ENCODE results near the gene POLR3H. TPM values are rescaled to one million over a fixed set of nuclear protein-coding genes. Genes with fewer than 3 reads are reported as not detected.

POLR3H gene
- total RNA-seq, 4 donors from 2014 or later = 5.6 to 8.4 (median 7.0) TPM

DNA sequence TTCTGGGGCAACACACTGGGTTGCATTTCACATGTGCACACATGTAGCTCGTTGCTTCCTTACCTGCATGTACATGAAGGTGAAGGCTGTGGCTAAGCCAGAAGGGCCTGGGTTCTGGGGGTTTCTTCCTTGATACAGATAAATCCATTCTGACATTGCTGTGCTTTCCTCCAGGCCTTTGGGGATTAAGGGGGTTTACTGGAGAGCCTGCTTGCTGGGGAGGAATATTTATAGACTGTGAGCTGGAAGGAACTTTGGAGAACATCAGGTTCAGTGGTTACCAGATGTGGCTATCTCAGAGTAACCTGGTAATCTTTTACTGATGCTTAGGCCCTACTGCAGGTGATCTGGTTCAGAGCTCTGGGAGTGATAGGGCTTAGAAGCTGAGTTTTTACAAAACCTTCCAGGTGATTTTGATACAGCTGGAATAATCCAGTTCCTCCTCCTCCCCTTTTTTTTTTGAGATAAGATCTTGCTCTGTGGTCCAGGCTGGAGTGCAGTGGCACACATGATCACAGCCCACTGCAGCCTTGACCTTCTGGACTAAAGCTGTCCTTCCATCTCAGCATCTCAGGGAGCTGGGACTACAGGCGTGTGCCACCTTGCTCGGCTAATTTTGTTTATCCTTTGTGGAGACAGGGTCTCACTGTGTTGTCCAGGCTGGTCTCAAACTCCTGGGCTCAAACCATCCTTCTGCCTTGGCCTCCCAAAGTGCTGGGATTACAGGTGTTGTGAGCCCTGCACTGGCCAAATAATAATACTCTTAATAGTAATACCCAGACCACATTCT lies 55.5 kb downstream of the POLR3H start:
- Histone ChIP-seq H3K4me3 (no peak overlapping the region), H3K9me3 (no peaks in the 10 kb centered on the region), H3K36me3 (no peaks in the 10 kb centered on the region), H3K27me3 (no peaks in the 10 kb centered on the region), H3K27ac (no peak overlapping the region), H3K4me1 (peaks cover 14 to 84% (median 40%) of the 10 kb centered on the region in 4 donors)
- TF ChIP-seq POLR2A (IDR thresholded peaks at IDR 0.05) = no peak
- TF ChIP-seq, protein P1, sequence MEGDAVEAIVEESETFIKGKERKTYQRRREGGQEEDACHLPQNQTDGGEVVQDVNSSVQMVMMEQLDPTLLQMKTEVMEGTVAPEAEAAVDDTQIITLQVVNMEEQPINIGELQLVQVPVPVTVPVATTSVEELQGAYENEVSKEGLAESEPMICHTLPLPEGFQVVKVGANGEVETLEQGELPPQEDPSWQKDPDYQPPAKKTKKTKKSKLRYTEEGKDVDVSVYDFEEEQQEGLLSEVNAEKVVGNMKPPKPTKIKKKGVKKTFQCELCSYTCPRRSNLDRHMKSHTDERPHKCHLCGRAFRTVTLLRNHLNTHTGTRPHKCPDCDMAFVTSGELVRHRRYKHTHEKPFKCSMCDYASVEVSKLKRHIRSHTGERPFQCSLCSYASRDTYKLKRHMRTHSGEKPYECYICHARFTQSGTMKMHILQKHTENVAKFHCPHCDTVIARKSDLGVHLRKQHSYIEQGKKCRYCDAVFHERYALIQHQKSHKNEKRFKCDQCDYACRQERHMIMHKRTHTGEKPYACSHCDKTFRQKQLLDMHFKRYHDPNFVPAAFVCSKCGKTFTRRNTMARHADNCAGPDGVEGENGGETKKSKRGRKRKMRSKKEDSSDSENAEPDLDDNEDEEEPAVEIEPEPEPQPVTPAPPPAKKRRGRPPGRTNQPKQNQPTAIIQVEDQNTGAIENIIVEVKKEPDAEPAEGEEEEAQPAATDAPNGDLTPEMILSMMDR (IDR thresholded peaks at IDR 0.05) = no peak
- TF ChIP-seq POLR2AphosphoS5 (IDR thresholded peaks at IDR 0.05) = no peak
- no peak for TF ChIP-seq EP300 (IDR thresholded peaks at IDR 0.05; ENCODE audit: low read depth)
- intact Hi-C loops (cut with DNase I; ENCODE audit: low total_unique reads) (no loop called here), in situ Hi-C loops (cut with MboI; ENCODE audit: low pct_ligation_motif_present in 1 of 4, low pct_unique_long_range_greater_than_20kb in 1 of 4, low sequenced_read_pairs in 3 of 4) (no loop called here)
- DNase-seq = no peak
- whole genome bisulfite sequencing, 2 donors (ENCODE audit: low coverage in 1 of 2) = 80% methylated on average over 3 of the region's 3 CpGs; no CpG with 5 or more reads in 1 of the 2 donors

DNA sequence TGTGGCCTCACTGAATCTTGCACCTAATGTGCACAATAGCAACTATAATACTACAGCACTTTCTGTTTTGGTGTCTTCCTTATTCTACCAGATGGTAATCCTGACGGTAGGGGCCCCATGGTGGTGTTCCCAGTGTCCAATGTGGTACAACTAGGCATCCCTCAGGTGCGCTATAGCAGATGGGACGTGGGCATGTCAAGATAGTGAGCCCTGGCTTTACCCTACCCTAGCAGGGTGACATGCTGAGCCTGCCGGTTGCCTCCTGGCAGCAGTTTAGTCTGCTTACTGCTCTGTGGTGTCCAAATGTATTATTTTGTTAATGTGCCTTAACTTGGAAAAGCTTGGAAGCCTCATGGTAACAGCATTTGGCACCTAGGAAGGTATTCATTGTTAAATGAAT lies 56.2 kb downstream of the POLR3H start:
- no peaks in the 10 kb centered on the region for H3K27me3 ChIP-seq
- 89% methylated on average over 4 of the region's 4 CpGs; no CpG with 5 or more reads in 1 of the 2 donors for WGBS, 2 donors (ENCODE audit: low coverage in 1 of 2)
- no peak overlapping the region for H3K27ac ChIP-seq
- no peak for DNase-seq
- H3K4me3 ChIP-seq = no peak overlapping the region
- peaks cover 14 to 91% (median 46%) of the 10 kb centered on the region in 4 donors for H3K4me1 ChIP-seq
- no peaks in the 10 kb centered on the region for H3K9me3 ChIP-seq
- TF ChIP-seq POLR2AphosphoS5 (IDR thresholded peaks at IDR 0.05) (no peak), POLR2A (IDR thresholded peaks at IDR 0.05) (no peak), EP300 (IDR thresholded peaks at IDR 0.05; ENCODE audit: low read depth) (no peak)
- TF ChIP-seq, protein P1 (IDR thresholded peaks at IDR 0.05) = no peak
- no peaks in the 10 kb centered on the region for H3K36me3 ChIP-seq
- in situ Hi-C loops (cut with MboI; ENCODE audit: low pct_ligation_motif_present in 1 of 4, low pct_unique_long_range_greater_than_20kb in 1 of 4, low sequenced_read_pairs in 3 of 4) = no loop called here
- intact Hi-C loops (cut with DNase I; ENCODE audit: low total_unique reads) = no loop called here

DNA sequence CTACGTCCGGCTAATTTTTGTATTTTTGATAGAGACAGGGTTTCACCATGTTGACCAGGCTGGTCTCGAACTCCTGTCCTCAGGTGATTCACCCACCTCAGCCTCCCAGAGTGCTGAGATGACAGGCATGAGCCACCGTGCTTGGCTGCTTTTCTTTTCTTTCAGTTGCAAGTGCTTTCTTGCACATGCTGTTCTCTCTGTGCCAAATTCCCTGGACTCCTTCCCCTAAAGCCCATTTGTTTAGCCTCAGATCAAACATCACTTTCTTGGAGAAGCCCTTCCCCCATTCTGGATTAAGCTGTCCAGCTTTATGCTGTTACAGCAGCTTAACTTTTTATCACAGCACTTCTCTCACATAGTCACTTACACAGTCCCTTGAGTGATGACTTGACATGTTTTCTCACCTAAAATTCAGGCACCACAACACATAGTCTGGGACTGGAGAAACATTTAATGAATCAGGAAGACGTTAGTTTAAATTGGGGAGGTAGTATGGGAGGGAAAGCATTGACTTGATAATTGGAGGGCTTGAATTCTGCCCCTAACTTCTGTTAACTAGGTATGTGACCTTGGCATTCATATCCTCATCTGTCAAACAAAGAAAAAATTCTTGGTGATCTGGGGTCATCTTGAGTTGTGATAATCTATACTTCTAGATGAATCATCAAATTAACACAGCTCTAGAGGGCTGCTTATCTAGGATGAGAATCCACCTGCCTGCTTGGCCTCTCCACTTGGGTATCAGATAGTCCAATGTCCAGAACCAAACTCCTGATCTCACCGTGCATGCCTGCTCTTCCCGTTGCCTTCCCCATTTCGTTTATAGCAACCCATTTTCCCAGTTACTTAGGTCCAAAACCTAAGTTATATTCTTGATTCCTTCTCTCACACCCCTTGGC lies 57.0 kb downstream of the POLR3H start:
- TF ChIP-seq EP300 (IDR thresholded peaks at IDR 0.05; ENCODE audit: low read depth) (no peak), POLR2AphosphoS5 (IDR thresholded peaks at IDR 0.05) (peak in 2 of 3 donors; percentile 9 to 41)
- TF ChIP-seq, protein P1 (IDR thresholded peaks at IDR 0.05) = no peak
- Histone ChIP-seq H3K27me3 (no peaks in the 10 kb centered on the region), H3K4me3 (no peak overlapping the region), H3K27ac (peak overlapping the region; percentile 2 to 70 (median 29)), H3K4me1 (peaks cover 18 to 99% (median 51%) of the 10 kb centered on the region in 4 donors), H3K36me3 (no peaks in the 10 kb centered on the region), H3K9me3 (no peaks in the 10 kb centered on the region)
- no peak for DNase-seq
- in situ Hi-C loops (cut with MboI; ENCODE audit: low pct_ligation_motif_present in 1 of 4, low pct_unique_long_range_greater_than_20kb in 1 of 4, low sequenced_read_pairs in 3 of 4) (no loop called here), intact Hi-C loops (cut with DNase I; ENCODE audit: low total_unique reads) (no loop called here)
- 26 to 71% methylated on average over 2 to 8 of the region's 8 CpGs for WGBS, 2 donors (ENCODE audit: low coverage in 1 of 2)

DNA sequence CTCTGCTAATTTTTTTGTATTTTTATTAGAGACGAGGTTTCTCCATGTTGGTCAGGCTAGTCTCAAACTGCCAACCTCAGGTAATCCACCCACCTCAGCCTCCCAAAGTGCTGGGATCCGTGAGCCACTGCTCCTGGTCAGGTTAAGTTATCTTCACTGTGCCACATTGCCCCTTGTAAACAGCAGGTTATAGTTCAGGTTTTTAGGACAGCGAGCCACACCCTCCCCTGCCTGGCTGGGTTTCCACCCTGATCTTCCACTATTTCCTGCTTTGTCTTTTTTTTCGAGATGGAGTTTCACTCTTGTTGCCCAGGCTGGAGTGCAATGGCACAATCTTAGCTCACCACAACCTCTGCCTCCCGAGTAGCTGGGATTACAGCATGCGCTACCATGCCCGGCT lies 59.2 kb downstream of the POLR3H start:
- TF ChIP-seq POLR2AphosphoS5 (IDR thresholded peaks at IDR 0.05) = peak in 2 of 3 donors; percentile 23 to 34
- no peak for TF ChIP-seq POLR2A (IDR thresholded peaks at IDR 0.05)
- Histone ChIP-seq H3K4me3 (peak overlapping the region in 1 of 4 donors; percentile 22), H3K36me3 (no peaks in the 10 kb centered on the region), H3K27ac (peak overlapping the region; percentile 66 to 77 (median 70)), H3K4me1 (peaks cover 27 to 99% (median 58%) of the 10 kb centered on the region in 4 donors), H3K9me3 (no peaks in the 10 kb centered on the region), H3K27me3 (no peaks in the 10 kb centered on the region)
- intact Hi-C loops (cut with DNase I; ENCODE audit: low total_unique reads) = no loop called here
- peak; percentile 73 for DNase-seq
- 46% methylated on average over 7 of the region's 7 CpGs; no CpG with 5 or more reads in 1 of the 2 donors for WGBS, 2 donors (ENCODE audit: low coverage in 1 of 2)
- in situ Hi-C loops (cut with MboI; ENCODE audit: low pct_ligation_motif_present in 1 of 4, low pct_unique_long_range_greater_than_20kb in 1 of 4, low sequenced_read_pairs in 3 of 4) = no loop called here
